PFSK-1 (cell line): ENCODE results near the gene FAF2.

ENCODE experiments used
- FOXP2 ChIP-seq: optimal IDR thresholded peaks from 2 replicates; pipeline ENCODE3; 2011; ENCODE audit warnings: borderline replicate concordance, control low read depth, inconsistent platforms; ENCODE audit not compliant: insufficient read depth; ENCODE audit errors: extremely low read length, extremely low read depth
- POLR2AphosphoS5 ChIP-seq: IDR thresholded peaks from 2 replicates; pipeline ENCODE4 v1.6.1; 2012; ENCODE audit warnings: low read depth, mild to moderate bottlenecking, control low read depth, low read length, moderate library complexity
- REST ChIP-seq, 2 experiments: IDR thresholded peaks; 2 replicates each; pipeline versions ENCODE4 v1.6.1 to v1.8.0; 2011 to 2012; ENCODE audit warnings: low read depth in 2 of 2, low read length in 2 of 2, control low read depth in 1 of 2, inconsistent platforms in 1 of 2, mild to moderate bottlenecking in 1 of 2, moderate library complexity in 1 of 2; ENCODE audit not compliant: insufficient read depth in 1 of 2
- SIN3A ChIP-seq: IDR thresholded peaks from 2 replicates; pipeline ENCODE4 v1.6.1; 2012; ENCODE audit warnings: mild to moderate bottlenecking, low read length, moderate library complexity, borderline replicate concordance; ENCODE audit not compliant: insufficient read depth
- TAF1 ChIP-seq: IDR thresholded peaks from 2 replicates; pipeline ENCODE4 v1.6.1; 2012; ENCODE audit warnings: low read length, control low read depth, borderline replicate concordance; ENCODE audit not compliant: insufficient read depth

Gene FAF2

GRCh38 chr5:176447591-176447977 is 601 bp upstream of the FAF2 start:
- TF ChIP-seq TAF1 (no peak), REST (IDR thresholded peaks at IDR 0.05; ENCODE audit: insufficient read depth in 1 of 2, low read depth in 2 of 2, low read length in 2 of 2) (no peak), POLR2AphosphoS5 (no peak), FOXP2 (no peak), SIN3A (no peak)

- no peak for TF ChIP-seq POLR2AphosphoS5
- no peak for TF ChIP-seq REST (IDR thresholded peaks at IDR 0.05; ENCODE audit: insufficient read depth in 1 of 2, low read depth in 2 of 2, low read length in 2 of 2)
- TF ChIP-seq TAF1: no peak
- TF ChIP-seq FOXP2: no peak
- no peak for TF ChIP-seq SIN3A
These were observed 1.9 kb downstream of the FAF2 start for GRCh38 chr5:176450077-176450476.

GRCh38 chr5:176454724-176455394 is 6.7 kb downstream of the FAF2 start:
- TF ChIP-seq FOXP2: no peak
- no peak for TF ChIP-seq TAF1
- TF ChIP-seq SIN3A: no peak
- TF ChIP-seq POLR2AphosphoS5: no peak
- TF ChIP-seq REST (IDR thresholded peaks at IDR 0.05; ENCODE audit: insufficient read depth in 1 of 2, low read depth in 2 of 2, low read length in 2 of 2): no peak

- TF ChIP-seq SIN3A (no peak), REST (IDR thresholded peaks at IDR 0.05; ENCODE audit: insufficient read depth in 1 of 2, low read depth in 2 of 2, low read length in 2 of 2) (no peak), TAF1 (no peak), FOXP2 (no peak), POLR2AphosphoS5 (no peak)
These were observed 10.8 kb downstream of the FAF2 start for GRCh38 chr5:176458904-176459561.
